Cardiac muscle cell (in vitro differentiated cells and primary cell): ENCODE results near the gene DIP2B. TPM values are rescaled to one million over a fixed set of nuclear protein-coding genes. Genes with fewer than 3 reads are reported as not detected.

Source experiments
- DNase-seq, 2 donors: peaks; one replicate each; pipeline versions ENCODE4 v3.0.0 to v3.0.0-alpha.2; 2010 to 2017; ENCODE audit warnings: low read depth in 1 of 2, low spot score in 1 of 2
- H3K27ac ChIP-seq: fragments of 200-600 bp; sonication (generic); 2 replicates; pipeline ENCODE4 v1.5.1; 2016
- H3K27me3 ChIP-seq: fragments of 200-600 bp; sonication (generic); 2 replicates; pipeline ENCODE4 v1.6.0; 2016; ENCODE audit warnings: control low read depth
- H3K36me3 ChIP-seq: fragments of 200-600 bp; sonication (generic); 2 replicates; pipeline ENCODE4 v1.5.1; 2016; ENCODE audit warnings: control low read depth
- H3K4me1 ChIP-seq: fragments of 200-600 bp; sonication (generic); 2 replicates; pipeline ENCODE4 v1.8.1; 2017; ENCODE audit warnings: low read depth, mild to moderate bottlenecking, mixed run types
- H3K4me3 ChIP-seq: fragments of 200-600 bp; sonication (generic); 2 replicates; pipeline ENCODE4 v1.5.1; 2016; ENCODE audit warnings: mild to moderate bottlenecking
- H3K9me3 ChIP-seq: fragments of 200-600 bp; sonication (generic); 2 replicates; pipeline ENCODE4 v1.5.1; 2017; ENCODE audit warnings: low read depth, mild to moderate bottlenecking, control low read depth
- CTCF ChIP-seq: IDR thresholded peaks from 2 replicates; pipeline ENCODE4 v1.5.1; 2012; ENCODE audit warnings: low read depth, mild to moderate bottlenecking, low read length
- polyA plus RNA-seq: library from polyadenylated mRNA; unstranded; fragments of >200 nt; fragmentation: Nextera tagmentation; extraction: Ambion mirVana; gene quantifications from 2 replicates; pipeline ENCODE4 v1.2.1, GENCODE V29; 2016
- total RNA-seq: library from RNA; depleted of rRNA; stranded (reverse); fragments of >200 nt; gene quantifications from 2 replicates; pipeline ENCODE4 v1.2.3, GENCODE V29; 2016

Gene DIP2B
- total and polyA plus RNA-seq, 2 experiments from 2014 or later, result 15.5 to 55.1 TPM

- peak in 1 of 2 donors; percentile 29 for DNase-seq
- H3K36me3 ChIP-seq, result no peaks in the 10 kb centered on the region
- TF ChIP-seq CTCF, result no peak
- peak overlapping the region; percentile 14 for H3K27ac ChIP-seq
- H3K4me1 ChIP-seq, result no peaks in the 10 kb centered on the region
- no peaks in the 10 kb centered on the region for H3K27me3 ChIP-seq
- H3K4me3 ChIP-seq, result no peak overlapping the region
- H3K9me3 ChIP-seq, result no peaks in the 10 kb centered on the region
Measured at GRCh38 chr12:50546441-50547318, 41.9 kb downstream of the DIP2B start.

- Histone ChIP-seq H3K27me3 (no peaks in the 10 kb centered on the region), H3K36me3 (no peaks in the 10 kb centered on the region), H3K27ac (no peak overlapping the region), H3K9me3 (no peaks in the 10 kb centered on the region), H3K4me3 (no peak overlapping the region), H3K4me1 (no peaks in the 10 kb centered on the region)
- no peak for DNase-seq
- no peak for TF ChIP-seq CTCF
Measured at GRCh38 chr12:50547742-50548141, 43.0 kb downstream of the DIP2B start.

GRCh38 chr12:50549885-50550284 is 45.1 kb downstream of the DIP2B start:
- no peaks in the 10 kb centered on the region for H3K9me3 ChIP-seq
- H3K4me1 ChIP-seq, result peaks cover 9% of the 10 kb centered on the region
- TF ChIP-seq CTCF, result no peak
- H3K4me3 ChIP-seq, result no peak overlapping the region
- no peak overlapping the region for H3K27ac ChIP-seq
- H3K27me3 ChIP-seq, result no peaks in the 10 kb centered on the region
- no peaks in the 10 kb centered on the region for H3K36me3 ChIP-seq
- no peak for DNase-seq

GRCh38 chr12:50550530-50551223 is 45.9 kb downstream of the DIP2B start:
- H3K27me3 ChIP-seq, result no peaks in the 10 kb centered on the region

GRCh38 chr12:50551866-50552265 is 47.1 kb downstream of the DIP2B start:
- peaks cover 21% of the 10 kb centered on the region for H3K4me1 ChIP-seq
- no peaks in the 10 kb centered on the region for H3K36me3 ChIP-seq
- no peak overlapping the region for H3K4me3 ChIP-seq
- H3K27ac ChIP-seq, result no peak overlapping the region
- H3K27me3 ChIP-seq, result no peaks in the 10 kb centered on the region
- no peaks in the 10 kb centered on the region for H3K9me3 ChIP-seq
- TF ChIP-seq CTCF, result no peak
- DNase-seq, result no peak

More at GRCh38 chr12:50550530-50551223, 45.9 kb downstream of the DIP2B start:
- DNase-seq, result peak in 1 of 2 donors; percentile 53
- Histone ChIP-seq H3K27ac (peak overlapping the region; percentile 66), H3K4me1 (peaks cover 17% of the 10 kb centered on the region), H3K9me3 (no peaks in the 10 kb centered on the region), H3K36me3 (no peaks in the 10 kb centered on the region), H3K4me3 (no peak overlapping the region)
- TF ChIP-seq CTCF, result no peak
